Upper lobe of left lung (tissue), 6 donors: Measurements from ENCODE around the gene DAD1. TPM values are rescaled to one million over a fixed set of nuclear protein-coding genes. Genes with fewer than 3 reads are reported as not detected.

ENCODE experiments used
- ATAC-seq, 2 donors: fragments of 200-7000 bp; cut with Tn5 transposase; one replicate each; pipeline ENCODE4 v1.9.1; 2022; ENCODE audit warnings: mild to moderate bottlenecking in 2 of 2, moderate library complexity in 2 of 2; ENCODE audit not compliant: low FRiP score in 2 of 2
- DNase-seq, 2 donors: peaks; one replicate each; pipeline ENCODE4 v3.0.0-alpha.2; 2019 to 2020
- H3K27ac ChIP-seq, 4 donors: fragments of 200-600 bp; sonication (generic); one replicate each; pipeline ENCODE4 v1.5.1; 2016 to 2019
- H3K27me3 ChIP-seq, 4 donors: fragments of 200-600 bp; sonication (generic); one replicate each; pipeline ENCODE4 v1.5.1; 2017 to 2019
- H3K36me3 ChIP-seq, 4 donors: fragments of 200-600 bp; sonication (generic); one replicate each; pipeline ENCODE4 v1.5.1; 2016 to 2019
- H3K4me1 ChIP-seq, 4 donors: fragments of 200-600 bp; sonication (generic); one replicate each; pipeline ENCODE4 v1.5.1; 2018 to 2019
- H3K4me3 ChIP-seq, 4 donors: fragments of 200-600 bp; sonication (generic); one replicate each; pipeline ENCODE4 v1.5.1; 2017 to 2019; ENCODE audit warnings: mild to moderate bottlenecking in 2 of 4, moderate library complexity in 1 of 4
- H3K9me3 ChIP-seq, 4 donors: fragments of 200-600 bp; sonication (generic); one replicate each; pipeline ENCODE4 v1.5.1; 2018 to 2019
- CTCF ChIP-seq, 6 experiments: fragments of 450-650 bp in 4 of 6; fragments of 200-600 bp in 2 of 6; sonication (generic) in 2 of 6; IDR thresholded peaks; one replicate each; pipeline ENCODE4 v1.5.1; 2016 to 2019; ENCODE audit warnings: antibody characterized with exemption in 6 of 6
- EP300 ChIP-seq, 4 donors: sonication (generic); formaldehyde crosslinking; IDR thresholded peaks; one replicate each; pipeline ENCODE4 v1.5.1; 2017; ENCODE audit warnings: antibody characterized with exemption in 4 of 4, control low read depth in 2 of 4
- POLR2A ChIP-seq, 4 donors: fragments of 450-650 bp; IDR thresholded peaks; one replicate each; pipeline ENCODE4 v1.5.1; 2016 to 2017; ENCODE audit warnings: antibody characterized with exemption in 4 of 4, mild to moderate bottlenecking in 2 of 4
- POLR2AphosphoS5 ChIP-seq, 2 donors: sonication (generic); formaldehyde crosslinking; IDR thresholded peaks; one replicate each; pipeline ENCODE4 v1.5.1; 2017; ENCODE audit warnings: antibody characterized with exemption in 2 of 2
- WGBS, 2 donors: methylation state at CpG; one replicate each; pipeline ENCODE4 v1.1.5; 2017 to 2018; 5-methylcytosine and 5-hydroxymethylcytosine counted together
- total RNA-seq, 6 donors: library from RNA; depleted of rRNA in 4 of 6; stranded (reverse); fragments of >200 nt in 4 of 6; gene quantifications; one replicate each; pipeline versions ENCODE4 v1.1.0 to v1.2.1, GENCODE V29; 2016 to 2021
- donor health status: DM: no; HTN: no; CAD: no; lungs with moderate emphysema.
- donor health status: DM: no; HTN: yes; CAD: no; lungs with severe emphysema.

The DAD1 gene
- total RNA-seq, 6 donors from 2014 or later = 8.4 to 188 (median 134) TPM

DNA sequence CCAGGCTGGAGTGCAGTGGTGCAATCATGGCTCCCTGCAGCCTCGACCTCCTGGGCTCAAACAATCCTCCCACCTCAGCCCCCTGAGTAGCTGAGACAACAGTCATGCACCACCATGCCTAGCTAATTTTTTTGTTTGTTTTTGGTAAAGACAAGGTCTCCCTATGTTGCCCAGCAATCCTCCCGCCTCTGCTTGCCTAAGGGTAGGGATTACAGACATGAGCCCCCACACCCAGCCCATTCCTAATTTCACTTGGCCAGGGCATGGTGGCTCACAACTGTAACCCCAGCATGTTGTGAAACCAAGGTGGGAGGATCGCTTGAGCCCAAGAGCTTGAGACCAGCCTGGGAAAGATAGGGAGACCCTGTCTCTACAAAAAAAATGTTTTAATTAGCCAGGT, 9.1 kb downstream of the DAD1 start:
- TF ChIP-seq POLR2AphosphoS5 (IDR thresholded peaks at IDR 0.05) (no peak), EP300 (IDR thresholded peaks at IDR 0.05) (no peak), CTCF (IDR thresholded peaks at IDR 0.05) (no peak), POLR2A (IDR thresholded peaks at IDR 0.05) (no peak)
- Histone ChIP-seq H3K4me1 (peaks cover 10 to 22% (median 14%) of the 10 kb centered on the region in 4 donors), H3K27me3 (no peaks in the 10 kb centered on the region), H3K9me3 (no peaks in the 10 kb centered on the region), H3K36me3 (peaks cover 0 to 7% (median under 1%) of the 10 kb centered on the region in 4 donors), H3K27ac (no peak overlapping the region), H3K4me3 (no peak overlapping the region)
- WGBS, 2 donors = 87 to 93% methylated on average over 3 of the region's 3 CpGs
- no peak for DNase-seq
- ATAC-seq = no peak

DNA sequence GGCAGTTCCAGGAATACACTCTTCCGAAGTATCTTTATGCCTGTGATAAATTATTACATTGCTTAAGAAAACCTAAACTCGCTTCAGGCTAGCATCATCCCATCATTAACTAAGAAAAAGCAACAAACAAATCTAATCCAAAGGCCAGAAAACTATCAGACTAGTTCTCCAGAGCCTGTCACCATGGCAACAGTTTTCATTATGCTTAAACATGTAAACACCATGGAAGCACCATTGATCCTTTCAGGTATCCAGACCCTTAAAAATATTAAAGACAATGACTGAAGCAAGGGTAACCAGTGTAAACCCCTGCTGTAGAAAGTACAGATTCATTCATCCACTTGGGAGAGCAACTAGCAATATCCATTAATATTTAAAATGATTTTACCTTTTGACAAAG, 9.8 kb downstream of the DAD1 start:
- peaks cover 3 to 18% (median 8%) of the 10 kb centered on the region in 4 donors for H3K4me1 ChIP-seq

GRCh38 chr14:22577334-22577908, 11.6 kb downstream of the DAD1 start:
- Histone ChIP-seq H3K27me3 (no peaks in the 10 kb centered on the region), H3K9me3 (no peaks in the 10 kb centered on the region), H3K4me3 (no peak overlapping the region), H3K36me3 (peaks cover 0 to 29% (median 11%) of the 10 kb centered on the region in 4 donors), H3K4me1 (peaks cover 0 to 14% (median 4%) of the 10 kb centered on the region in 4 donors), H3K27ac (no peak overlapping the region)
- 73 to 79% methylated on average over 6 of the region's 6 CpGs for WGBS, 2 donors
- TF ChIP-seq CTCF (IDR thresholded peaks at IDR 0.05) (no peak), POLR2A (IDR thresholded peaks at IDR 0.05) (no peak), POLR2AphosphoS5 (IDR thresholded peaks at IDR 0.05) (no peak), EP300 (IDR thresholded peaks at IDR 0.05) (no peak)
- DNase-seq (no peak), ATAC-seq (no peak)

More for the DNA sequence above, 9.8 kb downstream of the DAD1 start:
- Histone ChIP-seq H3K27ac (no peak overlapping the region), H3K4me3 (no peak overlapping the region), H3K27me3 (no peaks in the 10 kb centered on the region), H3K9me3 (no peaks in the 10 kb centered on the region), H3K36me3 (peaks cover 0 to 11% (median 4%) of the 10 kb centered on the region in 4 donors)
- no peak for ATAC-seq
- DNase-seq = no peak
- WGBS, 2 donors = 74 to 84% methylated on average over 2 of the region's 2 CpGs
- TF ChIP-seq POLR2A (IDR thresholded peaks at IDR 0.05) (no peak), EP300 (IDR thresholded peaks at IDR 0.05) (no peak), CTCF (IDR thresholded peaks at IDR 0.05) (no peak), POLR2AphosphoS5 (IDR thresholded peaks at IDR 0.05) (no peak)

DNA sequence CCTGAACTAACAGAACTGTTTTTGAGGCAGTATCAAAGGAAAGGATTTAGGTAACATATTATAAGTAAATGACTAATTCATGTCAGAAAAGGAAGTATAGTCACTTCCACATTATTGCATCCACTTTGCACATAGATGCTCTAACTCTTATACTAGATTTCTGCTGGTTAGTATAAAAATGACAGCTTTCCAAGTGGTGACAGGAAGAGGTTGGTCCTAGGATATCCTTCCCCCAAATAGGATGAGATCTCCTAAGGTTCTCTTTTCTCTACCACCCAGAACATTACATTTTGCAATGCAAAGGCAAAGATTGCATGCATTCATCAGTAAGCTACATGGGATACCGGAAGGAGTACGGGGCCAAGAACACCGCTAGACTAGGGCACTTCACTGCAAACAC, 15.2 kb downstream of the DAD1 start:
- Histone ChIP-seq H3K36me3 (peaks cover 2 to 54% (median 15%) of the 10 kb centered on the region in 4 donors), H3K27me3 (no peaks in the 10 kb centered on the region), H3K4me1 (peaks cover 7 to 21% (median 12%) of the 10 kb centered on the region in 4 donors), H3K27ac (no peak overlapping the region), H3K9me3 (no peaks in the 10 kb centered on the region), H3K4me3 (no peak overlapping the region)
- DNase-seq (no peak), ATAC-seq (no peak)
- 95% methylated on average over 3 of the region's 3 CpGs for WGBS, 2 donors
- TF ChIP-seq POLR2AphosphoS5 (IDR thresholded peaks at IDR 0.05) (no peak), EP300 (IDR thresholded peaks at IDR 0.05) (no peak), POLR2A (IDR thresholded peaks at IDR 0.05) (no peak), CTCF (IDR thresholded peaks at IDR 0.05) (no peak)

- peaks cover 7 to 20% (median 12%) of the 10 kb centered on the region in 4 donors for H3K4me1 ChIP-seq
- WGBS, 2 donors = 73 to 79% methylated on average over 1 of the region's 1 CpG
- DNase-seq (no peak), ATAC-seq (no peak)
- no peaks in the 10 kb centered on the region for H3K9me3 ChIP-seq
- H3K27me3 ChIP-seq = no peaks in the 10 kb centered on the region
- peak overlapping the region in 1 of 4 donors; percentile 15 for H3K27ac ChIP-seq
- H3K36me3 ChIP-seq = peaks cover 2 to 56% (median 16%) of the 10 kb centered on the region in 4 donors
- no peak for TF ChIP-seq POLR2AphosphoS5 (IDR thresholded peaks at IDR 0.05)
- no peak for TF ChIP-seq CTCF (IDR thresholded peaks at IDR 0.05)
- no peak for TF ChIP-seq POLR2A (IDR thresholded peaks at IDR 0.05)
- no peak overlapping the region for H3K4me3 ChIP-seq
Measured at GRCh38 chr14:22572562-22573058, 16.4 kb downstream of the DAD1 start.
